Spinal cord (tissue), 10 donors: Measurements from ENCODE around the gene ITIH1. TPM values are rescaled to one million over a fixed set of nuclear protein-coding genes. Genes with fewer than 3 reads are reported as not detected.
A peak's percentile ranks its signal among the peaks of the same experiment; 100 is the strongest.

Source experiments
- DNase-seq, 6 donors: peaks; one replicate each; pipeline versions ENCODE4 v3.0.0 to v3.0.0-alpha.2; 2013 to 2015; ENCODE audit warnings: low spot score in 6 of 6, low read depth in 4 of 6
- H3K27ac ChIP-seq: one replicate; pipeline ENCODE4 v1.5.1; 2013; ENCODE audit warnings: low read depth, low read length, control low read depth
- H3K27me3 ChIP-seq: one replicate; pipeline ENCODE4 v1.6.1; 2013; ENCODE audit warnings: low read length; ENCODE audit not compliant: control insufficient read depth, insufficient read depth
- H3K36me3 ChIP-seq: one replicate; pipeline ENCODE4 v1.6.1; 2013; ENCODE audit warnings: low read length; ENCODE audit not compliant: control insufficient read depth, insufficient read depth
- H3K4me1 ChIP-seq: one replicate; pipeline ENCODE4 v1.6.1; 2013; ENCODE audit warnings: low read length; ENCODE audit not compliant: control insufficient read depth, insufficient read depth
- H3K4me3 ChIP-seq: one replicate; pipeline ENCODE4 v1.5.1; 2013; ENCODE audit warnings: low read depth, low read length, control low read depth
- H3K9me3 ChIP-seq: one replicate; pipeline ENCODE4 v1.6.1; 2013; ENCODE audit warnings: low read length; ENCODE audit not compliant: control insufficient read depth, insufficient read depth
- WGBS: methylation state at CpG from one replicate; pipeline ENCODE4 v1.1.5; 2013; ENCODE audit warnings: missing lambda C conversion rate; ENCODE audit not compliant: insufficient coverage; 5-methylcytosine and 5-hydroxymethylcytosine counted together
- polyA plus RNA-seq, 2 donors: library from polyadenylated mRNA; unstranded; fragments of 120-200 nt; gene quantifications; one replicate each; pipeline ENCODE4 v1.2.1, GENCODE V29; 2013; ENCODE audit not compliant: insufficient read length in 2 of 2
- total RNA-seq, 2 donors: library from RNA; depleted of rRNA in 1 of 2; stranded (reverse); fragments of 120-200 nt in 1 of 2; fragments of >200 nt in 1 of 2; gene quantifications; one replicate each; pipeline versions ENCODE4 v1.2.3 to v1.2.4, GENCODE V29; 2013 to 2014
- donor health status: healthy.

The ITIH1 gene
- total and polyA plus RNA-seq, 4 donors, result 0.15 to 0.44 TPM; not detected in 2

GRCh38 chr3:52834871-52835501, 57.6 kb downstream of the ITIH1 start, which contains the start of gene MUSTN1:
TSS of gene MUSTN1 (minus strand) at chr3:52835019. CDS start at chr3:52834948, 71 bp downstream.
- Histone ChIP-seq H3K36me3 (peaks cover 68% of the 10 kb centered on the region), H3K27me3 (no peaks in the 10 kb centered on the region), H3K27ac (no peak within 1 kb of the TSS), H3K4me3 (peak within 1 kb of the TSS; percentile 16), H3K4me1 (peaks cover 30% of the 10 kb centered on the region), H3K9me3 (no peaks in the 10 kb centered on the region)
- DNase-seq, result peak in 2 of 6 donors; percentile 10 to 65
- WGBS, result 20% methylated on average over 9 of the region's 11 CpGs

GRCh38 chr3:52835766-52836470, 58.5 kb downstream of the ITIH1 start:
- no peak for DNase-seq
- Histone ChIP-seq H3K27me3 (no peaks in the 10 kb centered on the region), H3K27ac (no peak overlapping the region), H3K4me3 (no peak overlapping the region), H3K9me3 (no peaks in the 10 kb centered on the region), H3K36me3 (peaks cover 73% of the 10 kb centered on the region), H3K4me1 (peaks cover 30% of the 10 kb centered on the region)
- WGBS, result 86% methylated on average over 6 of the region's 8 CpGs

GRCh38 chr3:52836471-52836845, 59.1 kb downstream of the ITIH1 start:
- no peak for DNase-seq
- 96% methylated on average over 4 of the region's 5 CpGs for WGBS
- H3K27me3 ChIP-seq, result no peaks in the 10 kb centered on the region
- no peak overlapping the region for H3K4me3 ChIP-seq
- peaks cover 76% of the 10 kb centered on the region for H3K36me3 ChIP-seq
- H3K4me1 ChIP-seq, result peaks cover 31% of the 10 kb centered on the region
- no peaks in the 10 kb centered on the region for H3K9me3 ChIP-seq
- H3K27ac ChIP-seq, result no peak overlapping the region

DNA sequence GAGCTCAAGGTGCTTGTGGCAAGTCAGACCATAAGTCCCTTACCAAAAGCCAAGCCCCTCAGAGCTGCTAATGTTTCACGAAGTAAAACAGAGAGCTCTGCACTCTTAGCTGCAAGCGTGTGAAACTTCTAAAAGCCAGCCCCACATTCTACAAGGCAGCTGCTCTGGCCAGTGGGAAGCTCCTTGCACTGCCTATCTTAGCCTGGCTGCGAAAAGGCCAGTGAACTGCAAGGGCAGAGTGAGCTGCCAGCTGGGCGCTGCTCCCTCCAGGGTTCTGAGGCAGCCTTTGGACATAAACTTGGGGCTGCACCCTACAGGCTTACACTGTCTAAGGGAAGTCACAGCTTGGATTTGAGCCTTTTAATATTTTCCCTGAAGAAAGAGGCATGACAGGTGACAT, 59.6 kb downstream of the ITIH1 start:
- no peaks in the 10 kb centered on the region for H3K27me3 ChIP-seq
- H3K36me3 ChIP-seq, result peaks cover 77% of the 10 kb centered on the region
- WGBS, result 98% methylated on average over 4 of the region's 4 CpGs
- no peak for DNase-seq
- no peaks in the 10 kb centered on the region for H3K9me3 ChIP-seq
- peaks cover 31% of the 10 kb centered on the region for H3K4me1 ChIP-seq
- H3K27ac ChIP-seq, result no peak overlapping the region
- H3K4me3 ChIP-seq, result no peak overlapping the region

GRCh38 chr3:52838561-52839267, 61.3 kb downstream of the ITIH1 start:
- Histone ChIP-seq H3K27me3 (no peaks in the 10 kb centered on the region), H3K36me3 (peaks cover 84% of the 10 kb centered on the region), H3K27ac (no peak overlapping the region), H3K9me3 (no peaks in the 10 kb centered on the region), H3K4me1 (peaks cover 37% of the 10 kb centered on the region), H3K4me3 (no peak overlapping the region)
- WGBS, result 92% methylated on average over 6 of the region's 8 CpGs
- no peak for DNase-seq

GRCh38 chr3:52839268-52839575, 61.8 kb downstream of the ITIH1 start:
- Histone ChIP-seq H3K4me3 (no peak overlapping the region), H3K36me3 (peaks cover 84% of the 10 kb centered on the region), H3K27me3 (no peaks in the 10 kb centered on the region), H3K27ac (no peak overlapping the region), H3K4me1 (peaks cover 41% of the 10 kb centered on the region), H3K9me3 (no peaks in the 10 kb centered on the region)
- DNase-seq, result no peak
- 76% methylated on average over 2 of the region's 2 CpGs for WGBS

GRCh38 chr3:52839892-52840545, 62.6 kb downstream of the ITIH1 start:
- Histone ChIP-seq H3K4me3 (no peak overlapping the region), H3K27me3 (no peaks in the 10 kb centered on the region), H3K9me3 (no peaks in the 10 kb centered on the region), H3K36me3 (peaks cover 79% of the 10 kb centered on the region), H3K4me1 (peaks cover 36% of the 10 kb centered on the region), H3K27ac (no peak overlapping the region)
- 82% methylated on average over 13 of the region's 23 CpGs for WGBS
- no peak for DNase-seq

- Histone ChIP-seq H3K9me3 (no peaks in the 10 kb centered on the region), H3K27ac (no peak overlapping the region), H3K4me1 (peaks cover 37% of the 10 kb centered on the region), H3K27me3 (no peaks in the 10 kb centered on the region), H3K4me3 (no peak overlapping the region), H3K36me3 (peaks cover 68% of the 10 kb centered on the region)
- 90% methylated on average over 10 of the region's 12 CpGs for WGBS
- DNase-seq, result no peak
Observed at GRCh38 chr3:52841211-52841980, 64.0 kb downstream of the ITIH1 start.
